Cerebellar nuclear complex (tissue), 1 donor: Measurements from ENCODE around the gene RHOBTB3.

Source experiments
- DNase-seq, 2 experiments: peaks; one replicate each; lab custom pipeline; 2025; lab: John Stamatoyannopoulos, UW

Gene RHOBTB3

GRCh38 chr5:95713960-95714710, 17.0 kb upstream of the RHOBTB3 start:
- DNase-seq = no peak

GRCh38 chr5:95715799-95716461, 15.2 kb upstream of the RHOBTB3 start:
- DNase-seq = no peak

GRCh38 chr5:95717439-95717838, 13.7 kb upstream of the RHOBTB3 start:
- DNase-seq = no peak

- no peak for DNase-seq
These were observed 12.9 kb upstream of the RHOBTB3 start for GRCh38 chr5:95718203-95718602.

GRCh38 chr5:95718738-95719137, 12.4 kb upstream of the RHOBTB3 start:
- DNase-seq = no peak

- DNase-seq = no peak
These were observed 10.9 kb upstream of the RHOBTB3 start for GRCh38 chr5:95720094-95720786.

GRCh38 chr5:95721582-95722295, 9.4 kb upstream of the RHOBTB3 start:
- DNase-seq = no peak

- no peak for DNase-seq
These were observed 7.3 kb upstream of the RHOBTB3 start for GRCh38 chr5:95723632-95724369.

GRCh38 chr5:95725071-95725820, 5.9 kb upstream of the RHOBTB3 start:
- no peak for DNase-seq

- no peak for DNase-seq
These were observed 5.0 kb upstream of the RHOBTB3 start for GRCh38 chr5:95725937-95726810.

GRCh38 chr5:95726811-95727763, 4.0 kb upstream of the RHOBTB3 start:
- DNase-seq = no peak

GRCh38 chr5:95727764-95728191, 3.4 kb upstream of the RHOBTB3 start:
- DNase-seq = no peak

- no peak for DNase-seq
These were observed 2.5 kb upstream of the RHOBTB3 start for GRCh38 chr5:95728494-95729114.

GRCh38 chr5:95729115-95730010, 1.8 kb upstream of the RHOBTB3 start:
- DNase-seq = no peak

- no peak for DNase-seq
These were observed 980 bp upstream of the RHOBTB3 start for GRCh38 chr5:95730011-95730700.
